Brain microvascular endothelial cell (primary cell): Measurements from ENCODE around the gene SLC35F2.

Experiments
- DNase-seq: peaks from one replicate; pipeline ENCODE4 v3.0.0-alpha.2; 2020
- H3K27ac ChIP-seq: fragments of 250-450 bp; sonication (Bioruptor Pico); 2 replicates; pipeline ENCODE4 v1.5.1; 2020; ENCODE audit warnings: mild to moderate bottlenecking, moderate library complexity
- H3K27me3 ChIP-seq: fragments of 250-450 bp; sonication (Bioruptor Pico); replicated peaks from 2 replicates; pipeline ENCODE4 v1.5.1; 2020; ENCODE audit warnings: mild to moderate bottlenecking
- H3K36me3 ChIP-seq: fragments of 250-450 bp; sonication (Bioruptor Pico); replicated peaks from 2 replicates; pipeline ENCODE4 v1.5.1; 2020; ENCODE audit warnings: mild to moderate bottlenecking
- H3K4me3 ChIP-seq: 2 replicates; pipeline ENCODE4 v1.5.1; 2011; ENCODE audit warnings: low read depth, mild to moderate bottlenecking, control low read depth, low read length, moderate library complexity
- CTCF ChIP-seq: IDR thresholded peaks from 2 replicates; pipeline ENCODE4 v1.5.1; 2011; ENCODE audit warnings: low read depth, mild to moderate bottlenecking, moderate library complexity, low read length, control low read depth, inconsistent platforms; ENCODE audit errors: missing control alignments
- in situ Hi-C: cut with HindIII; loops from 2 replicates; pipeline ENCODE4 v1.10.0; 2017; ENCODE audit warnings: low sequenced_read_pairs, low pct_ligation_motif_present

The SLC35F2 gene

GRCh38 chr11:107804211-107804610 lies 54.4 kb downstream of the SLC35F2 start:
- no peak overlapping the region for H3K4me3 ChIP-seq
- H3K36me3 ChIP-seq = peaks cover 11% of the 10 kb centered on the region
- no peaks in the 10 kb centered on the region for H3K27me3 ChIP-seq
- no peak overlapping the region for H3K27ac ChIP-seq
- DNase-seq = no peak
- no peak for TF ChIP-seq CTCF
- in situ Hi-C loops = no loop called here

- H3K27ac ChIP-seq = no peak overlapping the region
- H3K36me3 ChIP-seq = peaks cover 8% of the 10 kb centered on the region
- no peak overlapping the region for H3K4me3 ChIP-seq
- no peak for DNase-seq
- in situ Hi-C loops = no loop called here
- TF ChIP-seq CTCF = no peak
- no peaks in the 10 kb centered on the region for H3K27me3 ChIP-seq
These were observed 56.9 kb downstream of the SLC35F2 start for GRCh38 chr11:107801641-107802040.

GRCh38 chr11:107799218-107799859 lies 59.2 kb downstream of the SLC35F2 start:
- in situ Hi-C loops = no loop called here
- no peaks in the 10 kb centered on the region for H3K27me3 ChIP-seq
- peaks cover 3% of the 10 kb centered on the region for H3K36me3 ChIP-seq
- no peak overlapping the region for H3K4me3 ChIP-seq
- DNase-seq = peak; percentile 80
- no peak overlapping the region for H3K27ac ChIP-seq
- TF ChIP-seq CTCF = peak; percentile 97

- DNase-seq = no peak
- in situ Hi-C loops = no loop called here
- no peak for TF ChIP-seq CTCF
- Histone ChIP-seq H3K36me3 (no peaks in the 10 kb centered on the region), H3K27me3 (no peaks in the 10 kb centered on the region), H3K27ac (no peak overlapping the region), H3K4me3 (no peak overlapping the region)
These were observed 66.5 kb downstream of the SLC35F2 start for GRCh38 chr11:107792049-107792443.

GRCh38 chr11:107791343-107792048 lies 67.1 kb downstream of the SLC35F2 start:
- no peak overlapping the region for H3K27ac ChIP-seq
- no peak for DNase-seq
- no peak for TF ChIP-seq CTCF
- no peaks in the 10 kb centered on the region for H3K36me3 ChIP-seq
- H3K27me3 ChIP-seq = no peaks in the 10 kb centered on the region
- in situ Hi-C loops = no loop called here
- no peak overlapping the region for H3K4me3 ChIP-seq
